ENCODE data around the gene EPB41L4B. TPM values are rescaled to one million over a fixed set of nuclear protein-coding genes. Genes with fewer than 3 reads are reported as not detected.

EPB41L4B gene
- total and polyA plus RNA-seq, 8 donors = 10.3 to 17.7 (median 15.3) TPM

- H3K4me3 ChIP-seq = no peak overlapping the region
- intact Hi-C loops (cut with DNase I) = no loop called here
Measured at GRCh38 chr9:109213285-109214121, 107.4 kb downstream of the EPB41L4B start.

GRCh38 chr9:109212768-109213167, 108.1 kb downstream of the EPB41L4B start:
- no peak overlapping the region for H3K4me3 ChIP-seq
- DNase-seq = no peak
- H3K36me3 ChIP-seq = no peaks in the 10 kb centered on the region
- no peak overlapping the region for H3K27ac ChIP-seq
- no peak for TF ChIP-seq CTCF (IDR thresholded peaks at IDR 0.05)
- H3K27me3 ChIP-seq = no peaks in the 10 kb centered on the region
- ATAC-seq = no peak
- intact Hi-C loops (cut with DNase I) = no loop called here
- no peaks in the 10 kb centered on the region for H3K4me1 ChIP-seq
- no peaks in the 10 kb centered on the region for H3K9me3 ChIP-seq

More at GRCh38 chr9:109213285-109214121, 107.4 kb downstream of the EPB41L4B start:
- no peak for DNase-seq
- Histone ChIP-seq H3K27ac (no peak overlapping the region), H3K4me1 (no peaks in the 10 kb centered on the region), H3K9me3 (no peaks in the 10 kb centered on the region), H3K36me3 (no peaks in the 10 kb centered on the region), H3K27me3 (no peaks in the 10 kb centered on the region)
- TF ChIP-seq CTCF (IDR thresholded peaks at IDR 0.05) = no peak
- ATAC-seq = no peak

- intact Hi-C loops (cut with DNase I) = no loop called here
- no peaks in the 10 kb centered on the region for H3K27me3 ChIP-seq
- no peaks in the 10 kb centered on the region for H3K36me3 ChIP-seq
- no peaks in the 10 kb centered on the region for H3K4me1 ChIP-seq
- TF ChIP-seq CTCF (IDR thresholded peaks at IDR 0.05) = no peak
- no peak for DNase-seq
- no peak for ATAC-seq
- H3K27ac ChIP-seq = no peak overlapping the region
- H3K4me3 ChIP-seq = no peak overlapping the region
- H3K9me3 ChIP-seq = no peaks in the 10 kb centered on the region
Measured at GRCh38 chr9:109206670-109207069, 114.2 kb downstream of the EPB41L4B start.

- H3K27ac ChIP-seq = no peak overlapping the region
- H3K9me3 ChIP-seq = no peaks in the 10 kb centered on the region
- no peaks in the 10 kb centered on the region for H3K36me3 ChIP-seq
- H3K4me1 ChIP-seq = no peaks in the 10 kb centered on the region
- H3K27me3 ChIP-seq = no peaks in the 10 kb centered on the region
- DNase-seq (no peak), ATAC-seq (no peak)
- intact Hi-C loops (cut with DNase I) = no loop called here
- no peak for TF ChIP-seq CTCF (IDR thresholded peaks at IDR 0.05)
- H3K4me3 ChIP-seq = no peak overlapping the region
Measured at GRCh38 chr9:109205526-109205925, 115.3 kb downstream of the EPB41L4B start.

GRCh38 chr9:109203761-109204360, 117.0 kb downstream of the EPB41L4B start:
- ATAC-seq = no peak
- H3K27me3 ChIP-seq = peaks cover 0 to 6% of the 10 kb centered on the region in 2 donors
- H3K36me3 ChIP-seq = no peaks in the 10 kb centered on the region
- intact Hi-C loops (cut with DNase I) = no loop called here
- no peak overlapping the region for H3K4me3 ChIP-seq
- TF ChIP-seq CTCF (IDR thresholded peaks at IDR 0.05) = no peak
- no peaks in the 10 kb centered on the region for H3K9me3 ChIP-seq
- no peaks in the 10 kb centered on the region for H3K4me1 ChIP-seq
- H3K27ac ChIP-seq = no peak overlapping the region
- no peak for DNase-seq

All from left lung (tissue), 10 donors.